ENCODE data around the gene LAMC3. TPM values are rescaled to one million over a fixed set of nuclear protein-coding genes. Genes with fewer than 3 reads are reported as not detected.

The LAMC3 gene
- total RNA-seq, 1 donor from 2014 or later = not detected

- H2AFZ ChIP-seq (replicated peaks) = no peak overlapping the region
- Mint-ChIP-seq H3K36me3 (no peaks in the 10 kb centered on the region), H3K4me1 (no peaks in the 10 kb centered on the region), H3K27me3 (ENCODE audit: insufficient read depth, low read depth) (peaks cover 4% of the 10 kb centered on the region), H3K9me3 (no peaks in the 10 kb centered on the region), H3K4me3 (no peak overlapping the region), H3K27ac (no peak overlapping the region)
- DNase-seq (ENCODE audit: low spot score) = no peak
- H3K27ac ChIP-seq = no peak overlapping the region
- no peak overlapping the region for H3K9ac ChIP-seq
- H3K4me1 ChIP-seq = no peaks in the 10 kb centered on the region
- H3K79me2 ChIP-seq (ENCODE audit: low read depth) = no peaks in the 10 kb centered on the region
- TF ChIP-seq EZH2 (IDR thresholded peaks at IDR 0.05) (no peak), EZH2phosphoT487 (IDR thresholded peaks at IDR 0.05) (no peak)
- TF ChIP-seq, protein P1, sequence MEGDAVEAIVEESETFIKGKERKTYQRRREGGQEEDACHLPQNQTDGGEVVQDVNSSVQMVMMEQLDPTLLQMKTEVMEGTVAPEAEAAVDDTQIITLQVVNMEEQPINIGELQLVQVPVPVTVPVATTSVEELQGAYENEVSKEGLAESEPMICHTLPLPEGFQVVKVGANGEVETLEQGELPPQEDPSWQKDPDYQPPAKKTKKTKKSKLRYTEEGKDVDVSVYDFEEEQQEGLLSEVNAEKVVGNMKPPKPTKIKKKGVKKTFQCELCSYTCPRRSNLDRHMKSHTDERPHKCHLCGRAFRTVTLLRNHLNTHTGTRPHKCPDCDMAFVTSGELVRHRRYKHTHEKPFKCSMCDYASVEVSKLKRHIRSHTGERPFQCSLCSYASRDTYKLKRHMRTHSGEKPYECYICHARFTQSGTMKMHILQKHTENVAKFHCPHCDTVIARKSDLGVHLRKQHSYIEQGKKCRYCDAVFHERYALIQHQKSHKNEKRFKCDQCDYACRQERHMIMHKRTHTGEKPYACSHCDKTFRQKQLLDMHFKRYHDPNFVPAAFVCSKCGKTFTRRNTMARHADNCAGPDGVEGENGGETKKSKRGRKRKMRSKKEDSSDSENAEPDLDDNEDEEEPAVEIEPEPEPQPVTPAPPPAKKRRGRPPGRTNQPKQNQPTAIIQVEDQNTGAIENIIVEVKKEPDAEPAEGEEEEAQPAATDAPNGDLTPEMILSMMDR (IDR thresholded peaks at IDR 0.05) = no peak
- no peaks in the 10 kb centered on the region for H3F3A ChIP-seq (ENCODE audit: low read depth)
- H3K4me2 ChIP-seq = no peak overlapping the region
- H3K4me3 ChIP-seq = no peak overlapping the region
- H3K36me3 ChIP-seq = no peaks in the 10 kb centered on the region
- no peaks in the 10 kb centered on the region for H3K9me3 ChIP-seq (ENCODE audit: low read depth)
- H3K27me3 ChIP-seq = no peaks in the 10 kb centered on the region
- no peaks in the 10 kb centered on the region for H4K20me1 ChIP-seq (ENCODE audit: low read depth)
These were observed 48.0 kb downstream of the LAMC3 start for GRCh38 chr9:131056781-131057506.

DNA sequence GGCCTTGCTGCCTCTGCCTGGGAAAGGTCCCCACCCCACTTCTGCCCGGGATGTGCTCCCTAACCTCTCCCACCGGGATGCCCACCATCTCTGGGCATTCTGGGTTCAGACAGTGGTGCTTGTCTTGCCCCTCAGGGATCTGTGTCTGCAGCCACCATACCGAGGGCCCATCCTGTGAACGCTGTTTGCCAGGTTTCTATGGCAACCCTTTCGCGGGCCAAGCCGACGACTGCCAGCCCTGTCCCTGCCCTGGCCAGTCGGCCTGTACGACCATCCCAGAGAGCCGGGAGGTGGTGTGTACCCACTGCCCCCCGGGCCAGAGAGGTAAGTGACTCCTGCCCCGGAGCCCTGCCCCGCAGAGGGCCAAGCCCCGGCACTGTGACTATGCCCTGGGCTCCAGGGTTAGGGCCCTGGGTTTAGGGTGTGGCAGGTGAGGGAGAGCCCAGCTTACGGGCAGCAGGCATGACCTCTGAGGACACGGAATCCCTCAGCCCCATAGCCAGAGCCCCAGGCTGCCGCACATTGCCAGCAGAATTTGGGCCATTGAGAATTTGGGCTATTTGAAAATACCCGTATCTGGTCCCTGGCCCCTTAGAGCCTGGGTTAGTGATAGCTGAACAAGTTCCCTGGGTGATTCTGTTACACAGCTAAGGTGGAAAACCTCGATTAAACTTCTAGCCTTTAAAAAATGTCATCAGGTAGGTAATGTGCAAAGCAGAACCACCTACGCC is 52.1 kb downstream of the LAMC3 start:
- H3K36me3 ChIP-seq = no peaks in the 10 kb centered on the region
- TF ChIP-seq, protein P1 (IDR thresholded peaks at IDR 0.05) = no peak
- no peaks in the 10 kb centered on the region for H3K4me1 Mint-ChIP-seq
- H3K27me3 ChIP-seq = no peaks in the 10 kb centered on the region
- no peak overlapping the region for H3K27ac ChIP-seq
- no peaks in the 10 kb centered on the region for H3K36me3 Mint-ChIP-seq
- DNase-seq (ENCODE audit: low spot score) = peak; percentile 23
- no peak overlapping the region for H3K27ac Mint-ChIP-seq
- H4K20me1 ChIP-seq (ENCODE audit: low read depth) = no peaks in the 10 kb centered on the region
- no peaks in the 10 kb centered on the region for H3F3A ChIP-seq (ENCODE audit: low read depth)
- no peaks in the 10 kb centered on the region for H3K4me1 ChIP-seq
- H3K4me2 ChIP-seq = no peak overlapping the region
- H3K9me3 ChIP-seq (ENCODE audit: low read depth) = no peaks in the 10 kb centered on the region
- no peaks in the 10 kb centered on the region for H3K9me3 Mint-ChIP-seq
- no peak overlapping the region for H2AFZ ChIP-seq (replicated peaks)
- H3K79me2 ChIP-seq (ENCODE audit: low read depth) = no peaks in the 10 kb centered on the region
- H3K9ac ChIP-seq = no peak overlapping the region
- no peak overlapping the region for H3K4me3 ChIP-seq
- no peak overlapping the region for H3K4me3 Mint-ChIP-seq
- peaks cover 3% of the 10 kb centered on the region for H3K27me3 Mint-ChIP-seq (ENCODE audit: insufficient read depth, low read depth)

- Histone ChIP-seq H3K27me3 (no peaks in the 10 kb centered on the region), H3K4me1 (no peaks in the 10 kb centered on the region), H3K9ac (no peak overlapping the region), H3K4me2 (no peak overlapping the region), H3K4me3 (no peak overlapping the region), H2AFZ (replicated peaks) (no peak overlapping the region), H3K79me2 (ENCODE audit: low read depth) (no peaks in the 10 kb centered on the region), H3K27ac (no peak overlapping the region), H3K9me3 (ENCODE audit: low read depth) (no peaks in the 10 kb centered on the region), H3K36me3 (no peaks in the 10 kb centered on the region), H3F3A (ENCODE audit: low read depth) (no peaks in the 10 kb centered on the region), H4K20me1 (ENCODE audit: low read depth) (no peaks in the 10 kb centered on the region)
- TF ChIP-seq EZH2 (IDR thresholded peaks at IDR 0.05) (no peak), EZH2phosphoT487 (IDR thresholded peaks at IDR 0.05) (no peak)
- TF ChIP-seq, protein P1 (IDR thresholded peaks at IDR 0.05) = no peak
- Mint-ChIP-seq H3K36me3 (no peaks in the 10 kb centered on the region), H3K27me3 (ENCODE audit: insufficient read depth, low read depth) (peaks cover 3% of the 10 kb centered on the region), H3K4me1 (no peaks in the 10 kb centered on the region), H3K9me3 (no peaks in the 10 kb centered on the region), H3K4me3 (no peak overlapping the region), H3K27ac (no peak overlapping the region)
- no peak for DNase-seq (ENCODE audit: low spot score)
These were observed 54.0 kb downstream of the LAMC3 start for GRCh38 chr9:131062969-131063368.

All from neural progenitor cell (in vitro differentiated cells).